GM04504 (cell line): ENCODE results near the gene RAPGEF5.

Source experiments
- DNase-seq: peaks from one replicate; pipeline ENCODE4 v3.0.0-alpha.2; 2012; ENCODE audit warnings: low read depth

Gene RAPGEF5, protein sequence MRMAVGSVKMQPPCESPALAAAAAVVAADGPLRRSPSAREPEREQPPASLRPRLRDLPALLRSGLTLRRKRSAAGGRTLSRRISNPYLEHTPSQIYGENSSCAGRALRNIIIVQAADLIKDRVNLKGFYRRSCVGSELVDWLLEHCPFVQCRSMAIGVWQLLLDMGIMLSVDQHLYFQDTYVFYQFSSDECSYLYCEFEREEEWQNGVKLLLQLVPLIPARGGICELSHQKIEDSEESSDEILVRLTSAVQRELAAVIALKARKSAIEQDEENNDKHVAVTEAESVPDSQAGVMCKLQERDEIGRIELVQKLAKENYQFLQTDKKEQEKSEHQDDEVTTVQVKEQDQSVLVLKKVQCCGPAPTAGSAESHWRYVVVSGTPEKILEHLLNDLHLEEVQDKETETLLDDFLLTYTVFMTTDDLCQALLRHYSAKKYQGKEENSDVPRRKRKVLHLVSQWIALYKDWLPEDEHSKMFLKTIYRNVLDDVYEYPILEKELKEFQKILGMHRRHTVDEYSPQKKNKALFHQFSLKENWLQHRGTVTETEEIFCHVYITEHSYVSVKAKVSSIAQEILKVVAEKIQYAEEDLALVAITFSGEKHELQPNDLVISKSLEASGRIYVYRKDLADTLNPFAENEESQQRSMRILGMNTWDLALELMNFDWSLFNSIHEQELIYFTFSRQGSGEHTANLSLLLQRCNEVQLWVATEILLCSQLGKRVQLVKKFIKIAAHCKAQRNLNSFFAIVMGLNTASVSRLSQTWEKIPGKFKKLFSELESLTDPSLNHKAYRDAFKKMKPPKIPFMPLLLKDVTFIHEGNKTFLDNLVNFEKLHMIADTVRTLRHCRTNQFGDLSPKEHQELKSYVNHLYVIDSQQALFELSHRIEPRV

DNA sequence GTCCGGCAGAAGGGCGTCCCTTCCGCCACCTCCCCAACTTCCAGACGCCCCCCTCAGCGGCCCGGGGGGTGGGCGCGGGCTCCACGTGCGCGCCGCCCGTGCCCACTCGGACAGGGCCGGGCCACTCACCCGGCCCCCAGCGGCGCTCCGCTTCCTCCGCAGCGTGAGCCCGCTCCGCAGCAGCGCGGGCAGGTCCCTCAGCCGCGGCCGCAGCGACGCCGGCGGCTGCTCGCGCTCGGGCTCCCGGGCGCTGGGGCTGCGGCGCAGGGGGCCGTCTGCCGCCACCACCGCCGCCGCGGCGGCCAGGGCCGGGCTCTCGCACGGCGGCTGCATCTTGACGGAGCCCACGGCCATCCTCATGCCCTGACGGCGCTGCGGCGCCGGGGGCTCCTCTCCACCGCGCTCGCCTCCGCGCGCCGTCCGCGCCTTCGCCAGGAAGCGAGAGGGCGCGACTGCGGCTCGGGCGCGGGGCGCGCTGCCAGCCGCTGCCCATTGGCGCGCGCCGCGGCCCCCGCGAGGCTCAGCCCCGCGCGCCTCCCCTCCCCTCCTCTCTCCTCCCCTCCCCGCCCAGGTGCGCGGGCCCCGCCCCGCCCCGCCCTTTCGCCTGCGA is at the start of gene RAPGEF5:
RAPGEF5 (minus strand) TSS at position 454 of the 610 bp plus-strand sequence; CDS start at position 360, 94 bp downstream.
- DNase-seq, result no peak

DNA sequence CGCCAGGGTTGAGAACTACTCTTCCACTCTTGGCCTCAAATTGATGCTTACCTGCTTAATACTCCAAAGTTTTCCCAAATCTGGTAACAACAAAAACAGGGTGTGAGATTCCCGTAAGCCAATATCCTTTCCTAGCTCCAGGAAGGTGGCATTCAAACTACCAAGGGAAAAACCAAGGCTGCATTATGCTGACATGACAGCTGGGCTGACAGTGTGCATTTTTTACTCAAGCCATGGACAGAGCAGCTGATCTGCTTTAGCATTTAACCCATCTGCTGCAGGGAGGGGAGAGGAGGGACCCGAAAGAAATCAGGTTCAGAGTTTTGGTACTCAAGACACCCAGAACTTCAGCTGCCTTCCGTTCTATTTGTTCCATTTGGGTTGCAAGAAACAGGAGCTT is 49.8 kb upstream of the RAPGEF5 start:
- DNase-seq, result no peak

DNA sequence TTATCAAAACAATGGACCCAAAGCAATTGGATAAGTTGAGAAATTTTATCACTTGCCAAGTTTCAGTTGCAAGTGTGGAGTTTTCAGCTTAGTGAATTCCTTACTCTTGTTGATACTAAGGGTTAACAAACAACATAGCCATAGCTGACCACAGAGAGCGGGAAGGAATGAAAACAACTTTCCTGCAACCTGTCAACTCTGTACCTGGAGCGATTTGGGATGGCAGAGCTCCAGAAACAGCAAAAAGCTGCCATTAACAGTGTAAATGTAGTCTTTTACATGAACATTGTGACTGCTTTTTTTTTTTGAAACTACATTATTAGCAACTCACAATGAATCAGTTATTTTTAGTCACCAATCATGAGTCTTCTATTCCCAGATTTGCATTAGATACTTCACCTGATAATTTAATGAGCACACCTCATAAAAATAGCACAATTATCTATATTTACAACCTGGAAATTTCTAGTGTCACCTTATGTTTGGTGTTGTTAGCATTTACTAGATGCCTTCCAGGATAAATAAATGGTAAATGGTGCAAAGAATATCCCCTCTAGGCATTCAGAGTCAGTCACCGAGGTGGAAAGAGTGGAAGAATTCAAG is 47.6 kb upstream of the RAPGEF5 start:
- no peak for DNase-seq

DNA sequence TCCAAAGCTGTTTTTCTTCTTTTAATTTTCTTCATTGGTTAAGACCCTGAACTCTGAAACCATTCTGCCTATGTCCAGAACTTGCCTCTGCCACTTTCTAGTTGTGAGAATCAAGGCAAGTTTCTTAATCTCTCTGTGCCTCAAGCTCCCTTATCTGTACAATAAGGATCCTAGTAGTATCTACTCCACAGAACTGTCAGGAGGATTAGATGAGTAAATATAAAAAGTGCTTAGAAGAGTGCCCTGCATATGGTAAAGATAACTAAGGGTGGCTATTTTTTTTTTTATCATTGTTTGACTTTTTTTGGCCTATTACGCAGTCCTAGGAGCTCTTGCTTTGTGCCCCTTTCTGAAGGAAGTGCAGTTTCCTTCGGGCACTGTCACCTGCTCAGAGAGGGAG is 46.4 kb upstream of the RAPGEF5 start:
- no peak for DNase-seq

DNA sequence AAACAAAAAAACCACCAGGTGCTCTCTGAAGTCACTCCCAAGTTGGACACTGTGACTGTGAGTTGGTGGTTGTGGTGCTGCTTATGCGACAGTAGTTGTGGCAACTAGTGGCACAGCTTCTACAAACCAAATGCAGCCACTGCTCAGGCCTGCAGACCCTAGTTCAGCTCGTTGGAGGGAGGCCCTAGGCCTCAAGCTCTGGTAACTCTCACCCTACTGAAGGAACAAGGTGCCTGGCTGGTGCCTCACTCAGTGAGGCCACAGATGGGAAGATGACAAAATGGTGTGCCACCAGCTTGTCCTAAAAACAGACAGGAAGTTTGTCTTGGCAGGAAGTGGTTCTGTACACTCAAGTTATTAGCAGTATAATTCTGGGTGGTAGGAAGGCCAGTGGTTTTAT is 45.3 kb upstream of the RAPGEF5 start:
- no peak for DNase-seq

DNA sequence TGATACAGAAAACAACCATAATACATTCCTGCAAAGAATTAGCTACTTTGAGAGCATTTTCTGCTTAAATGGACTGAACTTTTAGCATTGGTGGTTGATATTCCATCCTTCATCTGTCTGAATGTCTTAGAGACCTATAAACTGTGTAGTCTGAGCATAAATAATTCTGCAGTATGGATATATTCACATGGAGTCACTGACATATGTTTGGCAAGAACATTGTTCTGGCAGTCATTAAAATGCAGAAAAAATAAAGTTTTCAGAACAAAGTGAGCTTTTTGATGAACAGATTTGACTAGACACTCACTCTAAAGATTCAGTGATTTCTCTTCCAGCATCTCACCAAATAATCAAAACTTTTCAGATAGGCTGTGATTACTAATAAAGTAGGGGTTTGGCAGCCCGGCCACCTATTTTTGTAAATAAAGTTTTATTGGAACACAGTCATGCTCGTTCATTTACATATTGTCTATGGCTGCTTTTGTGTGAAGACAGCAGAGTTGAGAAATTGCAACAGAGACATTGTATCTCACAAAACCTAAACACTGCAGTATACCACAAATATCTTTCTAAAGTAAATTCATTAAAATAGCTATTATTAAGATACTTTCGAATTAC is 44.1 kb upstream of the RAPGEF5 start:
- no peak for DNase-seq

DNA sequence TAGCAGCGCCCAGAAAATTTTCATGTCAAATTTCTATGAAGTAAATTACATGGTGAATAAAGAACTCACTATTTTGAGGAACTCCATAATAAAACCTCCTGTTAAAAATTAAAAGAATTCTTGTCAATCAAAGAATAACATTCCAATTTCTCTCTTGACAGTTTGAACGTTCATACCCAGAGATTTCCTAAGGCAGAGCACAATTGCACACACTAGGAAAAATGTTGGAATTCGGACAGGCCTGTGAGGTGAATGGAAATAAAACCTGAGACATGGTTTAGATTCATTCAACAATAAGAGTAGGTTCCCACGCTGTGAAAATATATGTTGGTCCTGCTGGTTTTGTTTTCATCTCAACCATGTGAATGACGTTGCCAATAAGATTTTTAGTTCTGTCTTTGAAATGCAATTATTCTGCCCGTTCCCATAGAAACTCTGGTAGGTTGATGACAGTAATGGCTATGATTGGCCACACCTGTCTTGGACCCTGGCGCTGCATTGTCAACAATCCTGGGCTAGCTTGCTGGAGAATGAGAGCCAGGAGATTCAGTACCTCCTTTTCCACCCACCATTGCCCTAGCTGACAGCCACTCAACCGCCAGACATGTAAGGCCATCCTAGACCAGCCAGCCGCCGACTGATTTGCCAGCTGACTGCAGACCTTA is 43.3 kb upstream of the RAPGEF5 start:
- no peak for DNase-seq

DNA sequence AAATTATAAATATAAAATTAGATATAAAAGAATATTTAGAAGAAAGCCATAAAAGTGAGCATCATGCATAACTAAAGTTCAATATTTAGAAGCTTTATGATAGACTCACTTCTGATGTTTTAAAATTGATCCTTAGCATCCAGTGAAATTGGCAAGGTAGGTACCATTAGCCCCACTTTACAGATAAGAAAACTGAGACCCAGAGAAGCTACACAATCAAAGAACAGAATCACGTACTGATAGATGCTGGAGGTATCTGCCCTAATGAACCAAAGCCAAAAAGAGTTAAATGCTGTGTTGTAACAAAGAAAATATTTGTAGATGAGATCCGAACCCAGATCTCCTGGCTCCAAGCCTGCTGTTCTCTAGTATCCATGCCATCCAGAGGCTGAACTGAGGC is 42.6 kb upstream of the RAPGEF5 start:
- no peak for DNase-seq

DNA sequence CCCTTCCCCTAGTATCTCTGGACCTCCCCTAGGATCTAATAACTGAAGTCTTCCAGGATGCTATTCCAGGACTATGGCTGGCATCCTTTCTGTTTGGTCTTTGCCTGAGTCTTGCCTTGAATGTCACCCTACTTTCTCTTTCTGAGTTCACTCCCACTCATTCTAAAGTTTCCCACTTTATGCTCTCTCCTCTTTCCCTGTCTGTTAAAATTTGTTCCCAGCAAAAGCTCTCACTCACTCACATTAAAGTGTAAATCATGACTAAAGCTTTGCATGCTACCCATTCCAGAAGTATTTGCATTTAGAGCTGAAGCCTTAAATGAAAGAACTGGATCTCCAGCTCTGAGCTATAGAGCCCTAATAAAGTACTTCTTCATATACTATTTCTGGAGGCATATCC is 42.1 kb upstream of the RAPGEF5 start:
- DNase-seq, result no peak

DNA sequence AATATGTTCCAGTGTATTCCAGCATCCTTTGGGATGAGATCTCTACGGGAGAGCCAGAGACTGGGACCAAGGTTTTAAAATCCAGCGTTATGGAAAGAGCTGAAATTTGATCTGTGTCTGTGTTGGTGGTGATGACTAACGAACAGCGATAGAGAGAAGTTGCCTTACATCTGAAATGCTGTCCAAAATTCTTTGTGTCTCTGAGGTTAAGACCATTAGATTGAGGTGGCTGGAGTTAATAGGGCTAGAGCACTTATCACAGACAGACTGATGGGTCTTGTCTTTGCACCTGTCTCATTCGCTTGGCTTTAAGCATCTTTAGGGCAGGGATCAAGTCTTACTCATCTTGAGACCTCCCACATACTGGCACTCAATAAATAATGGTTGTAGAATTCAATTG is 41.0 kb upstream of the RAPGEF5 start:
- DNase-seq, result no peak

DNA sequence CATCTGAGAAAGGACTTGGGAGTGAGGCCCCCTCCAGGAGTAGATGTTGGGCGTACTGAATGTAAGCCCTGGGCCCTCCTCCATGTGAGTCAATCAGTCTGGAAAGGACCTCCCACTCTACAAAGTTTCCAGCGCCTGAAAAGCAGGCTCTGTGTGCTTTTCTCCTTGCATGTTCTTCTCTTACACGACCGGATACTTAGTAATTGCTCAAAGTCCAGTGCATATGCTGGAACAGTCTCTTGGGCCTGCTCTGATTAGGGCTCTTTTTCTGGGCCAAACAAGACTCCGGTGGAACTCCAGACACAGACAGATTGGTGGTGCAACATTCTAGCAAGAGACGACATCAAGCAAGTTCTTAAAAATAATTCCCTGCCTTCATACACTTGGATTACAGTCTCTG is 38.3 kb upstream of the RAPGEF5 start:
- no peak for DNase-seq

DNA sequence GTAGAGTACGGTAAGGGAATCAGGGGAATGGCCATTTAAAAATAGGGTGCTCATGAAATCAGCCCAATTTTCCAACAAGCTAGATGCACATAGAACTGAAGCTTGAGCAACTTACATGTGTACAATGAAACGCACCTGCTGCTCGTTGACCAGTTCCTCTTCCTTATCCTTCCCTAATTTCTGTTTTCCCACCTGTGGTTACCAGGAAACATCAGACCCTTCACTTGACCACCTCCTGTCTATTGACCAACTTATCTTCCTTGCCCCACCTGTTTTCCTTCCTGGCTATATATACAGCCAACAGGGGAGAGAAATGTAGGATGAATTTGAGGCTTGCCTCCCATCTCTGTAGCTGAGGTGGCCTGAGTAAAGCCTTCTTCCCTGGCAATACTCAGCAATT is 37.8 kb upstream of the RAPGEF5 start:
- DNase-seq, result no peak

DNA sequence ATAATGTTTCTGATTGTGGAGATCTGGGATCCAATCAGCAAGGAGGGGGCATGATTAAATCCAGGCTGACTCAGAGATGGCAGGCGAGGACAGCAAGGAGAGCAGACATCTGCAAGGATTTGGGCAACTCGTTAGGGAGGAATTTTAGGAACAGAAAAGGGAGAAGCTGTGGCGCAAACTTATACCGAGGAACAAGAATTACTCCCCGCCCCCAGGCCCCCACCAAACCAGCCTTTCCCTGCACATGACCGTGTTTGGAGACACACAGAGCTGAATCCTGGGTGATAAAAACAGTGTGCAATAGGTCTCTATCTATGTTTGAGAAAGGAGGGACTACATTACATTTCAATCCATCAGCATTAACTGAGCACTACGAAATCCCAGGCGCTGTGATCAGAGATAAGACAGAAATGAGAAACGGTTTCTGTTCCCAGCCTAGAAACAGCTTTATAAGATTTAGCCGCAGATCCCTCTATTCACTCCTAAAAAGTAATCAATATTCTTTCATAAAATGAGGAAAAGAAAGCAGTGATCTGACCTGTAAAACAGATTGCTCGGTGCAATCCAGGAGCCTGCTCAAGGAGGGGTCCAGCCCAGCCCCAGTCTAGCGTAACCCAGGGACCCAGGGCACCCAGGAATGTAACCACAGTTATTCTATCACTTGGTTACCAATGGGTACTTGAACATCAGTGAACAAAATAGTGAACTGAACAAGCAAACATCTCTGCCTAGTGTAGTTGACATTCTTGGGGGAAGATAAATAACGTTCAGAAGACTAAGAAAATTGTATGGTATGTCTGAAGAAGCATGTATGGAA is 37.2 kb upstream of the RAPGEF5 start:
- peak; percentile 9 for DNase-seq

DNA sequence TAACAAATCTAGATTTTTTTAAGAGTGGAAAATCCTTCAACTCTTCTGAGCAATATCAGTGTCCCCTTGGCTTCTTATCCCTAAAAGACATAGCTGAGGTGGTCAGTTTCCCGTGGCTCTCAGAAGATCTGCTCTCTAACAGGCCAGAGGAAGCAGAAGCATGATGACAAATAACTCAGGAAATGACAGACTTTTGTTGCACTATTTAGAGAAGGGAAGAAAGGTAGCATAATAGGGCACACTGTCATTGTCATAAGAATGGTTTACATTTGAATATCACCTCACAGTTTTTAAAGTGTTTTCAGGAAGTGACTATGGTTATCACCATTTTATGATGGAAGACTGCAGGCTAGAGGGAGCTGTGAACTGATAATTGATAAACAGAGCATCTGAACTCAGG is 33.6 kb upstream of the RAPGEF5 start:
- no peak for DNase-seq

DNA sequence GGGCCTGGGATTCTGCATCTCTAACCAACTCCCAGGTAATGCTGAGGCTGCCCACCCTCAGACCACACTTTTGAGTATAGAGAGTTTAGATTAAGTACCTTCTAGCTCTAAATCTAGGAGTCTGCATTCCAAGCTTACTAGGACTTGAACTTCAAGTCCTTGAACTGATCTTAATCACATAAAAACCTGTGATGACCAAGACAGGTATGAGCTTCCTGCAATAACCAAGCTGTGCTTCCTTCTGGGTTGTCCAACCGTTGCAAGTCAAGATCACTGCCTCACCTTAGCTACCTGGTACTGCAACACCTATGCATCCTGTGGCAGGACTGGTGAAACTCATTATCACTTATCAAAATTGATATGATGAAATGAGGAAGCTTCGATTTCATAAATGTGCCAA is 32.9 kb upstream of the RAPGEF5 start:
- no peak for DNase-seq

DNA sequence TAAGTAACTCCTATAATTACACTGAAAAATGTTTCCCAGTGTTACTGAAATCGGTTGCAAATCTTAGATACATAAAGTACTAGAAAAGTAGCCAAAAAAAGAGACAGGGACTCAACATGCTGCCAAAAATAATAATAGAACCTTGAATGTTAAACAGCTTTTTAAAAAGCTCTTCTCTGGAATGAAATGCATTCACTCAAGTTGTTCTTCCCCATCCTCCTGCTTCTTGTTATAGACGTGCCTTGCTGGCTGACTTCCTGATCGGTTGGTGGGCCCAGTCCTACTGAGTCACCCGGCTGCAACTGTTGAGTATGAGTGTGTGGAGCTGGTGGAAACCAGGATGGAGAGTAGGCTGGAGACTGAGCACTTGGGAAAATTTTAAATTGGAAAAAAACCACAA is 30.6 kb upstream of the RAPGEF5 start:
- peak; percentile 14 for DNase-seq

DNA sequence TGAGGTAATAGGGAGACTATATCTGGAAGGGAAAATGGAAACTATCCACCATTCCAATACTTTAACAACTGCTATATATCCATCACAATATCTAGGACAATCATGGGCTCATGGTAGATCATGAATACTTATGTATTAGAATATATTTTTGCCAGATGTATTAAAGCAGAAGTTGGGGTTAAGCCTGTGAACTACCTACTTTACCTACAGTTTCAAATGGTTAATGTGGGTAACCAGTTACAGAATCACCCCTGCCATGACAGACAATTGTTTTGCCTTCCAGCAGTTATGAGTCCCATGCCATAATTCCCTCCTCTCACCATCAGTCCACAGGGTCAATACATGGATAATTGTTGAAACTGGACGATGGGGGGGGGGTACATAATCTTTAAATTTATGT is 29.9 kb upstream of the RAPGEF5 start:
- DNase-seq, result no peak

DNA sequence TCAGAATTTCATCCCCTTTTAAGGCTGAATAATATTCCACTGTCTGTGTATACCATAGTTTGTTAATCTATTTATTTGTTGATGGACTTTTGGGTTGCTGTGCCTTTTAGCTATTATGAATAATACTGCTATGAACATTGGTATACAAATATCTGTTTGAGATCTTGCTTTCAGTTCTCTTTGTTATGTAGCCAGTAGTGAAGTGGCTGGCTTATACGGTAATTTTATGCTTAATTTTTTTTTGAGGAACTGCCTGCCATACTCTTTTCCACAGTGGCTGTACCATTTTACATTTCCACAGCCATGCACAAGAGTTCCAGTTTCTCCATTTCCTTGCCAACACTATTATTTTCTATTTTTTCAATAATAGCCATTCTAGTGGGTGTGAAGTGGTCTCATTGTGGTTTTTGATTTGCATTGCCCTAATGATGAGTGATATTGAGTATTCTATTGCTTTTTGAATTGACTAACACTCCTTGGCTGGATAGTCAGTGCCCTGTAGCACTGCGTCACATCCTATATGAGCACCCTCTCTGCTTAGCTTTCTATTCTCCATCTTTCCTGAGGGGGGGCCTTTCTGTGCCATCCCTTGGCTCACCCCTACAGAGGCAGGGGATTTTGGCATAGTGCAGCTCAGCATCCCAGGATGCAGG is 29.4 kb upstream of the RAPGEF5 start:
- DNase-seq, result no peak

DNA sequence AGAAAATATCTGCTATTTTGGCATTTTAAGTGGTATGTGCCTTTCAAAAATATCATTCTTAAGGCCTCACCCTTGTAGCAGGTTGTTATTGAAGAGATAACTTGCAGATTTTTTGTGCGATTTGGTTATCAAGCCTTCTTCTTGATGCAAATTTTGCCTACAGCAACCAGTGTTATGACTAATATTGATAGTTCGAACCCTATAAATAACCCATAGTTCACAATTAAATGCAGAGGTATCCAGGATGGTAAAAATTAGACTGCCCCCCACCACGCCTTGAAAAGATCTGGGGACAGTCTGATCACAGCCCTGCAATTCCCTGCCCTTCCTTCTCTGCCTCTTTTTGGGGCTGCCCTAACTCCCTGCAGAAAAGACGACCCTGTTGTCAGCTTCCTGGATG is 28.4 kb upstream of the RAPGEF5 start:
- DNase-seq, result no peak

DNA sequence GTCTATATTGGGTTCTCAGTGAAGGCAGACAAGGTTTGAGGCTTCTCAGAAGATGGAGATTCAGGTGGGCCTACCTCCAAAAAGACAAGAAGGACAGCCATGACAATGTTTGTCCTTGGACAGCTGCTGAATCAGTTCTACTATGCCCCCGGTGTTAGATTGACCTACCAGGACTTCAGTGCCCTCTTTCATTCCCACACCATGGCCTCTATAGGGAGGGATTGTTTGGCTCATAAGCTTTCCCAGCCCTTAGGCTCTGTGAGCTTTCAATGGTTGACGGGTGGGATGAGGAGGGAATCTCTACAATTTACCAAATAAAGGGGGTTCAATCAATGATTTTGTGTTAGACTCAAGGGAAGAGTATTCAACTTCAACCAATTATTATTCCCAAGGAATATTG is 23.4 kb upstream of the RAPGEF5 start:
- DNase-seq, result no peak
